Epidermal melanocyte (primary cell): ENCODE measurements around the gene GSK3B.
"Not testable (repeated sequence)": the region's sequence is repeated elsewhere in the genome, so short reads cannot be mapped to it uniquely, and the experiment has no call there.

ENCODE experiments used
- DNase-seq: peaks from one replicate; pipeline ENCODE4 v3.0.0; 2011; ENCODE audit warnings: low spot score; ENCODE audit not compliant: insufficient read length

GSK3B gene

GRCh38 chr3:120017692-120018091, 76.6 kb downstream of the GSK3B start:
- no peak for DNase-seq

GRCh38 chr3:120013481-120013880, 80.8 kb downstream of the GSK3B start:
- no peak for DNase-seq

GRCh38 chr3:120005741-120006140, 88.5 kb downstream of the GSK3B start:
- DNase-seq = not testable (repeated sequence)

- not testable (repeated sequence) for DNase-seq
These were observed 90.2 kb downstream of the GSK3B start for GRCh38 chr3:120004008-120004498.

- DNase-seq = no peak
These were observed 96.1 kb downstream of the GSK3B start for GRCh38 chr3:119998166-119998565.

- no peak for DNase-seq
These were observed 103.4 kb downstream of the GSK3B start for GRCh38 chr3:119990888-119991287.

GRCh38 chr3:119989981-119990655, 104.1 kb downstream of the GSK3B start:
- no peak for DNase-seq

GRCh38 chr3:119986812-119987211, 107.4 kb downstream of the GSK3B start:
- not testable (repeated sequence) for DNase-seq

GRCh38 chr3:119981386-119981785, 112.9 kb downstream of the GSK3B start:
- no peak for DNase-seq

- DNase-seq = no peak
These were observed 115.6 kb downstream of the GSK3B start for GRCh38 chr3:119978554-119979208.

GRCh38 chr3:119977353-119977752, 116.9 kb downstream of the GSK3B start:
- DNase-seq = no peak

GRCh38 chr3:119976214-119976613, 118.0 kb downstream of the GSK3B start:
- DNase-seq = no peak

- DNase-seq = no peak
These were observed 119.6 kb downstream of the GSK3B start for GRCh38 chr3:119974656-119975055.

- no peak for DNase-seq
These were observed 121.1 kb downstream of the GSK3B start for GRCh38 chr3:119973018-119973646.

GRCh38 chr3:119969759-119970158, 124.5 kb downstream of the GSK3B start:
- no peak for DNase-seq

- DNase-seq = no peak
These were observed 126.8 kb downstream of the GSK3B start for GRCh38 chr3:119967353-119968006.

GRCh38 chr3:119965692-119966091, 128.6 kb downstream of the GSK3B start:
- no peak for DNase-seq

GRCh38 chr3:119964294-119964693, 130.0 kb downstream of the GSK3B start:
- no peak for DNase-seq

- no peak for DNase-seq
These were observed 138.3 kb downstream of the GSK3B start for GRCh38 chr3:119955972-119956371.

- no peak for DNase-seq
These were observed 143.5 kb downstream of the GSK3B start for GRCh38 chr3:119950666-119951325.

GRCh38 chr3:119945291-119945690, 149.0 kb downstream of the GSK3B start:
- no peak for DNase-seq
